GM19193 (cell line): ENCODE results near the gene MPND.

Source experiments
- POLR2A ChIP-seq: IDR thresholded peaks from 4 replicates; pipeline ENCODE4 v1.6.1; 2011; ENCODE audit not compliant: insufficient read depth, insufficient read length; ENCODE audit errors: extremely low read depth

Gene MPND

GRCh38 chr19:4328243-4328990, 14.9 kb upstream of the MPND start:
- TF ChIP-seq POLR2A, result peak; percentile 81

GRCh38 chr19:4329858-4330257, 13.5 kb upstream of the MPND start:
- TF ChIP-seq POLR2A, result no peak

- TF ChIP-seq POLR2A, result no peak
Measured at GRCh38 chr19:4334929-4335570, 8.3 kb upstream of the MPND start.

DNA sequence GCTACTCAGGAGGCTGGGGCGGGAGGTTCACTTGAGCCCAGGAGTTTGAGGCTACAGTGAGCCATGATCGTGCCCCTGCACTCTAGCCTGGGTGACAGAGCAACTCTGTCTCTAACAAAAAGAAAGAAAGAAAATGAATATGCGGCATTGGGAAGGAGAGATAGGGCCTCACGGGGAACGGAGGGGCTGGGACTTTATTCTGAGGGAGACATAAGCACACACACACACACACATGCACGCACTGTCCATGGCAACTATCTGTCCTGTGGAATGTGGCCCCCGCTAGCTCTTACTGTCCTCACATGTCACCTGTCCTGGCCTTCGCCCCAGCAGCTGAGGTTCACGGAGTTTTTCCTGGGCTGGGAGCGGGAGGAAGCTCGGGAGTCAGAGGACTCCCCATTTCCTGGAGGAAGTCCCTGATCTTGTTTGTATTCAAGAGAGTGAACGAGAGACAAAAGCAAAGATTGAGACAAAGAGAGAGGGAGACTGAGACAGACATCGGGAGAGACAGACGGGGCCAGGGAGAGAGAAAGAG, 5.4 kb upstream of the MPND start:
- no peak for TF ChIP-seq POLR2A

- TF ChIP-seq POLR2A, result peak; percentile 46
Measured at GRCh38 chr19:4338441-4339355, 4.7 kb upstream of the MPND start, which contains the start of gene STAP2. Gene STAP2 (minus strand): TSS chr19:4338827. CDS start chr19:4338753, 74 bp downstream.

GRCh38 chr19:4342314-4342614, 1.1 kb upstream of the MPND start:
- no peak for TF ChIP-seq POLR2A

DNA sequence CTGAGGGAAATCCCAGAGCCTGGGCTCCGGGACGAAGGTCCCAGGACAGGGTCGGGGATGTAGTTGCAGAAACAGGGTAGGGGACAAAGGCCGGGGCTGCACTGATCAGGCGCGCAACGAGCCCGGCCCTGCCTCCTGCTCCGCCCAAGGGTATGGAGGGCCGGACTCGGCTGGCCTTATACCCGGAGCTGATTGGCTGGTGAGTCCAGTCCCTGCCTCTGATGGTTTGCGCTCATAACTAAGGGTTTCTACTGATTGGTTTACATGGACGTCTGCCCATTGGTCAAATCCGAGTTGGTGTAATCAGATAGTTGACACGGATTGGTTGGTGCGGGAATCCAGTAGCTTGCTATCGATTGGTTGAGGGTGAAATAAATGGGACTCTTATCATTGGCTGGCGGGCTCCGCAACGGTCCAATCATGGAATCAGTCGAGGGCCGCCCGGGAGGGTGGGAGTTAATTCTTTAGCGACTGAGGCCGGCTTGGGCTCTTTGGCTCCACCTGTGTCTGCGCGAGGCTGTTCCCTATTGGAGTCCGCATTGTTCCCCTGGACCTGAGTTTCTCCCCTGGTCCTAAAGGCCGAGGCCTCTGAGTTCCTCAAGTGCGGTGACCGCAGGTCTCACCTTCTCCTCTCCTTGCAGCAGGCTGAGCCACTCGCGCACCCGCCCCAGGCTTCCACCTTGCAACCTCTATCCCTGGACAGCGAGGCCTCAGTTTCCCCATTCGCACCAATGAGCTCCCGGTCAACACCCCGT, 570 bp upstream of the MPND start:
- TF ChIP-seq POLR2A, result peak; percentile 91

- no peak for TF ChIP-seq POLR2A
Measured at GRCh38 chr19:4345342-4346019, 2.1 kb downstream of the MPND start.

GRCh38 chr19:4346020-4346383, 2.6 kb downstream of the MPND start:
- no peak for TF ChIP-seq POLR2A

DNA sequence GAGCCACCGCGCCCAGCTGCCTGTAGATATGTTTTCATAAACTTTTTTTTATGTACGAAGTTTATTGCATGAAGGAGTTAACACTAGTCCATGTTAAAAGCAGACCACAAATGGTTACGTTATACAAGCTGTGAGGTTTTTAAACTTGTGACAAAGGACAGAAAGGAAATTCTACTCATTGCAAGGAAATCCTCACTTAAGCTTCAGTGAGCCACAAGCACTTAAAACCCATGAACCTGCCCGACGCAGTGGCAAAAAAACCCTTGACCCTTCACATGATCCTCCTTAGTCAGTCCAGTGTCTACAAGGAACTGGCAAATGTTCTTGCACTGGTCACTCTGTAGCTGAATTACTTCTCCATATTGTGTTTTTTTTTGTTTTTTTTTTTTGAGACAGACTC, 4.2 kb downstream of the MPND start:
- TF ChIP-seq POLR2A, result no peak

GRCh38 chr19:4350111-4350510, 6.7 kb downstream of the MPND start:
- TF ChIP-seq POLR2A, result no peak

GRCh38 chr19:4350726-4351125, 7.4 kb downstream of the MPND start:
- TF ChIP-seq POLR2A, result no peak

GRCh38 chr19:4352701-4353121, 9.3 kb downstream of the MPND start:
- TF ChIP-seq POLR2A, result no peak

- no peak for TF ChIP-seq POLR2A
Measured at GRCh38 chr19:4354282-4354681, 10.9 kb downstream of the MPND start.

DNA sequence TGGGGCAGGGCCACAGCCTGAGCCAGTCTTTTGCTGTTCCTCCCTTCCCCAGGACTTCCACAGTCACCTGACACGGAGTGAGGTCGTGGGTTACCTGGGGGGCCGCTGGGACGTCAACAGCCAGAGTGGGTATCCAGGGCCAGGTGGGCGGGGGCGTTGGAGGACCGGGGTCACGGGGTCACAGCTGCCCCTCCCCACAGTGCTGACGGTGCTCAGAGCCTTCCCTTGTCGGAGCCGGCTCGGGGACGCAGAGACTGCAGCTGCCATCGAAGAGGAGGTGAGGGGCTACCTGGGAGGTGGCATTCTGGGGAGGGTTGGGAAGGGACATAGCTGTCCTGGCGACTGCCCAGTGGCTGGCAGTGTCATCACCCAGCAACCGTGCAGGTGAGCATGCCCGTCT, 11.5 kb downstream of the MPND start:
- no peak for TF ChIP-seq POLR2A
